GM12891 (cell line): ENCODE measurements around the gene PLCB1.

Experiments
- DNase-seq: peaks from one replicate; pipeline ENCODE4 v3.0.0; 2011; ENCODE audit warnings: low spot score; ENCODE audit not compliant: insufficient read length
- FAIRE-seq: peaks from 2 replicates; lab custom pipeline; 2011; peaks lifted over from hg19 to GRCh38; lab: Jason Lieb, UNC
- PAX5 ChIP-seq: IDR thresholded peaks from 2 replicates; pipeline ENCODE4 v1.6.1; 2011; ENCODE audit warnings: low read length, moderate library complexity, mild to moderate bottlenecking; ENCODE audit not compliant: insufficient read depth, severe bottlenecking
- POLR2A ChIP-seq: IDR thresholded peaks from 2 replicates; pipeline ENCODE4 v1.6.1; 2011; ENCODE audit warnings: low read depth, low read length, control low read depth
- POLR2AphosphoS5 ChIP-seq: IDR thresholded peaks from 2 replicates; pipeline ENCODE4 v1.6.1; 2011; ENCODE audit warnings: low read depth, low read length, control low read depth
- POU2F2 ChIP-seq: IDR thresholded peaks from 2 replicates; pipeline ENCODE4 v1.6.1; 2011; ENCODE audit warnings: low read depth, mild to moderate bottlenecking, control low read depth, low read length, moderate library complexity
- SPI1 ChIP-seq: IDR thresholded peaks from 2 replicates; pipeline ENCODE4 v1.6.1; 2011; ENCODE audit warnings: low read depth, low read length, control low read depth
- TAF1 ChIP-seq: IDR thresholded peaks from 2 replicates; pipeline ENCODE4 v1.6.1; 2011; ENCODE audit warnings: low read depth, low read length, control low read depth

PLCB1 gene

DNA sequence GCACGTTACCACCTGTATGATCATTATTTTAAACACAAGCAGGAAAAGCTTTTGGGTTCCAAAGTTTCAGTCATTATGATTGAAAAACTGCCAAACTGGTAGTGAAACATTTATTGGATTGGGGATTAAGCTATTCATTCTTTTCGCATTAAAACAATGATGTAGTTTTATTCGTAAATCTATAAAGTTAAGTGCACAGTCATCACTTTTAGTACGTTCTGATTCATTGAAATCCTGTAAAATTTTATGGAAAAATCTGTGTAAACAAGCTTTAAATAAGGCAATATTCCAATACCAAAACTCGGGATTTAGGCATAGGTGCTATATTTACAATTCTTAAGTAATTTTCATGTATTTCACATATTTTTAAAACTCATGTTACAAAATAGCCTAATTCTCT is 379.9 kb downstream of the PLCB1 start:
- no peak for TF ChIP-seq POLR2AphosphoS5
- TF ChIP-seq TAF1: no peak
- no peak for TF ChIP-seq POU2F2
- TF ChIP-seq SPI1: no peak
- no peak for DNase-seq
- FAIRE-seq: no peak

GRCh38 chr20:8515810-8516435 is 383.9 kb downstream of the PLCB1 start:
- DNase-seq (no peak), FAIRE-seq (no peak)
- no peak for TF ChIP-seq TAF1
- TF ChIP-seq PAX5: no peak
- TF ChIP-seq POLR2AphosphoS5: no peak
- no peak for TF ChIP-seq POU2F2
- no peak for TF ChIP-seq SPI1
- no peak for TF ChIP-seq POLR2A

DNA sequence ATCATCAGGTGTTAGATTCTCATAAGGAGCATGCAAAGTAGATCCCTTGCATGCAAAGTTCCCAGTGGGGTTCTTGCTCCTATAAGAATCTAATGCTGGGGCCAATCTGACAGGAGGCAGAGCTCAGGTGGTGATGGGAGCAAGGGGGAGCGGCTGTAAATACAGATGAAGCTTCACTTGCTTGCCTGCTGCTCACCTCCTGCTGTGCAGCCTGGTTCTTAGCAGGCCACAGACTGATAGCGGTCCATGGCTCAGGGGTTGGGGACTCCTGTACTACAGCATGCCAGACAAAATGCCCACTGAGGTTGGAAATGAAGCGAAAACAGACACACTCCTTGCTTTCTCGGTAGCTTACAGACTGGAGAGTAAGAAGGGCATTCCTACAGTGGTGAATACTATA is 386.8 kb downstream of the PLCB1 start:
- DNase-seq (no peak), FAIRE-seq (no peak)
- TF ChIP-seq POLR2AphosphoS5 (no peak), PAX5 (no peak), SPI1 (no peak), POU2F2 (no peak), TAF1 (no peak), POLR2A (no peak)

DNA sequence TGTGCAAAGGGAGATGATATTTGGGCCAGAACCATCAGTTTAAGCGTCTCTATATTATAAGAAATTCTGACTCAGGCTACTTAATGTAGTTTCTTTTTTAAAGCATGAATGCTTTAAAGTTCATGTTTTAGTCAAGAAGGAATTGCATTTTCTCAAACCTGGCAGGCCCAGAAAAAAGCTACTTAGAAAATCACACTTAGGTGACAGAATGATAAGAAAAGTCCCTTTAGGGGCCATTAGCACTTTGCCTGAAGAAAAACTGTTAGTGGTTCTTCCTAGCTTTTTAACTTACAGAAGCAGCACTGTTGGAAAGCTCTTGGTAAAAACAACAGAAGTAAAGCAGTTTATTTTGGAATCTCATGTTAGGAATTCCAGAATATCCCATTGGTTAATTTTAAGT is 387.8 kb downstream of the PLCB1 start:
- TF ChIP-seq POLR2A: no peak
- TF ChIP-seq TAF1: no peak
- no peak for TF ChIP-seq SPI1
- no peak for TF ChIP-seq PAX5
- TF ChIP-seq POLR2AphosphoS5: no peak
- TF ChIP-seq POU2F2: no peak
- no peak for FAIRE-seq
- no peak for DNase-seq

- FAIRE-seq: no peak
- DNase-seq: no peak
- TF ChIP-seq SPI1 (no peak), TAF1 (no peak), PAX5 (no peak), POLR2AphosphoS5 (no peak), POU2F2 (no peak), POLR2A (no peak)
These were observed 390.1 kb downstream of the PLCB1 start for GRCh38 chr20:8522168-8522567.

- FAIRE-seq (no peak), DNase-seq (no peak)
- TF ChIP-seq POLR2A (no peak), TAF1 (no peak), PAX5 (no peak), SPI1 (no peak), POU2F2 (no peak), POLR2AphosphoS5 (no peak)
These were observed 391.6 kb downstream of the PLCB1 start for GRCh38 chr20:8523684-8524083.

DNA sequence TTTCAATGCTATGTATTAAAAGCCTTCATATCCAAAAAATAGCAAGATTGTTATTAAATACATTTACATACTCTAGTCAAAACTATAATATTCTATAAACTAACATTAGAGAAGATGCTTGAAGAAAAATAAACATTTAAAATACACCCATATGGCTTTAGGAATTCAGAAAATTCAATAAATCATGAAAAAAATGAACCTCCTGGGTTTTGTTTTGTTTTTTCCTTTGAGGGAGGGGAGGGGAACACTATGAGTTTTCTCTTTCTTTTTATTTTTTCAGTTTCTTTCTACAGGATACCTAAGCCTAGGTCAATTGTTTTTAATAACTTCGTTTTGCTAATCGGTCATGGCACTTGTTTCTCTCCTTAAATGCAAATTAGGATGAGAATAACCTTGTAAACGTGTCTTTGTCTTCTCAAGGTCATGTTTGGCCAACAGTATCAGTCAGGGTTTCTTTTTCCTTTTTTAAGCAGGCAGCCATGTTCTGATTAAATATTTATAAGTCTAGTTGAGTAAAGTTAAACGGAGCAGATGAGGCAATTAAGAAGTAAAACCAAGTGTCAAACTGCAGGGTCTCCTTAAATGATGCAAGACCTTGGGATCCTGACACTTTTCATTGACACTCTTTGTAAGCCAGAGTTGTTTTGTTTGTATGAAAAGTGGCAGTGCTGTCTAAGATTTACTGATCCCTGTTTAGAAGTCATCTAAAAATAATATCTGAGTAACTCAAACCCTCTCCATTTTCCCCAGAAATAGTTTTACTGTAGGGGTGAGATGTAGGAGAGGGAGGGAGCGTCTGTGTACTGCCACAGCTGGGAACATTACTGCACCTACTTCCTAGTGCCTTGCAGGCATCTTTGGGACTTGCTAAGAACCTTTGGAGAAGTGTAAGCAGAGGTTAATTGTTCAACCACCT is 392.3 kb downstream of the PLCB1 start:
- TF ChIP-seq SPI1 (no peak), POU2F2 (no peak), TAF1 (no peak), POLR2AphosphoS5 (no peak), POLR2A (no peak), PAX5 (no peak)
- FAIRE-seq: no peak
- DNase-seq: no peak

GRCh38 chr20:8525017-8525343 is 392.9 kb downstream of the PLCB1 start:
- FAIRE-seq (no peak), DNase-seq (no peak)
- TF ChIP-seq POLR2AphosphoS5: no peak
- TF ChIP-seq POLR2A: no peak
- TF ChIP-seq TAF1: no peak
- TF ChIP-seq PAX5: no peak
- no peak for TF ChIP-seq POU2F2
- no peak for TF ChIP-seq SPI1

GRCh38 chr20:8526610-8527009 is 394.5 kb downstream of the PLCB1 start:
- FAIRE-seq: no peak

More at GRCh38 chr20:8526610-8527009, 394.5 kb downstream of the PLCB1 start:
- no peak for DNase-seq
- TF ChIP-seq PAX5 (no peak), SPI1 (no peak), POLR2AphosphoS5 (no peak), POLR2A (no peak), TAF1 (no peak)
